ENCODE measurements around the gene MCRIP2.

MCRIP2 gene

GRCh38 chr16:649631-650030 is 8.0 kb downstream of the MCRIP2 start:
- DNase-seq, result peak; percentile 29

- DNase-seq, result no peak
These were observed 10.2 kb downstream of the MCRIP2 start for GRCh38 chr16:651844-652243.

DNA sequence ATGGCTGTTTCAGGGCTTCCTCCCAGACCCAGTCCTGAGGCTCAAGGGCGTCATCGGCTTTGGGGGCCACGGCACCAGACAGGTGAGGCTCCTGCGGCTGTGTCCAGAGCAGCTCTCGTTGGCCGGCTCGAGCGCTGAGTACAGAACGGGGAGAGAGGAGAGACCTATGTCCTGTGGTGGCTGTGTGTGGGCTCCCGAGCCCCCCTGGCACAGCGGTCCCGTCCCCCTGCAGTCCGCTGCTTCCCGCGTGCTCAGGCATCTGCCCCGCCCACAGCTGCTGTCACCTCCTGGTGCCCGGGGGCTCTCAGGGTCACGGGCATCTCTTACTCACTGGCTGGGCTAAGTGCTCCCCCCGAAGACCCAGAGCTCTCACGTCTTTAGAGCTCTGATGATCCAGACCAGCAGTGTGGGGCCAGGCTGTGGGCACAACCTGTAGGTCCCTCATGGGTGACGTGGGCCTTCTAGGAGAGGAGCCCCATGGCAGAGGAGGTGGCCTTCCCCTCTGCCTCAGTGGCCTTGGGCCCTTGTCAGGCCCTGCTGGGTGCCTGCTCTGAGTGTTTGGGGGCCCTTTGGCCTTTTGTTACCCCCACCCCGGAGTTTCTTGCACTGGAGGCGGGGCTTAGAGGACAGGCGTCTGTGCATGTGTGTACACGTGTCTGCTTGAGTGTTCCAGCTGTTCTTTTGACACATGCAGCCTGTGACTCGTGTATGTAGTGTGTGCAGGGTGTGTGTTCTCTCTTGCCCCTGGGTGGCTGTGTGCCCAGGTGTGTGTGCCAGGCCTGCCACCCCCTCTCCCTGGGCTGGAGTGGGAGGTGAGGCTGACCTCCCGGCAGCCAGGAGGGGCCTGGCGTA is 11.1 kb downstream of the MCRIP2 start:
- DNase-seq, result no peak

DNA sequence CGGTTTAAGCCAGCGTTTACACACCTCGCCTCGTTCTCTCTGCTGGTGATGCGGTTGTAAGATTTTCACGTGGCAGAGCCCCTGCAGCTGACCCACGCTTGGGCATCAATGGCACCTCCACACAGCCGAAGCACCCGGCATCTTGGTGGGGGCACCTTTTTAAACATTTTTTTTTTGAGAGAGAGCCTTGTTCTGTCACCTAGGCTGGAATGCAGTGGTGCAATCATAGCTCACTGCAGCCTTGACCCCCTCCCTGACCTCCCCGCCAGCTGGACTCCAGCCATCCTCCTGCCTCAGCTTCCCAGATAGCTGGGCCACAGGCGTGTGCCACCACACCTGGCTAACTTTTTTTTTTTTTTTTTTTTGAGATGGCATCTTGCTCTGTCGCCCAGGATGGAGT is 12.4 kb downstream of the MCRIP2 start:
- DNase-seq, result no peak

DNA sequence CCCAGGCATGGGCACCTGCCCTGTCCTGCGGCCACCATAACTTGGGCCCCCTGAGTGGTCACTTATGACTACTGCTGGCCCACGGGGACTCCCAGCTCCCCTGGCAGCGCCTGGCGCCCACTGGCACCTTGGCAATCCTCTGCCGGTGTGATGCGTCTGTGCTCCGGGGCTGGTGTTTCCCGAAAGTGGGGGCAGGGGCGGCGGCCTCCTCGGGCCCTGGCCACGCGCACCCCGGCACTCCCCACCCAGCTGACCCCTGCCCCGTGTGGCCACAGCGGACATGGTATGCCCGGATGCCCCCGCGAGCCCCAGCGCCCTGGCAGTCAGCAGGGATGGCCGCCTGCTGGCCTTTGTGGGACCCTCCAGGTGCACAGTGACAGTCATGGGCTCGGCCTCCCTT is 15.9 kb downstream of the MCRIP2 start:
- DNase-seq, result no peak

- DNase-seq, result no peak
These were observed 17.3 kb downstream of the MCRIP2 start for GRCh38 chr16:658679-659571.

DNA sequence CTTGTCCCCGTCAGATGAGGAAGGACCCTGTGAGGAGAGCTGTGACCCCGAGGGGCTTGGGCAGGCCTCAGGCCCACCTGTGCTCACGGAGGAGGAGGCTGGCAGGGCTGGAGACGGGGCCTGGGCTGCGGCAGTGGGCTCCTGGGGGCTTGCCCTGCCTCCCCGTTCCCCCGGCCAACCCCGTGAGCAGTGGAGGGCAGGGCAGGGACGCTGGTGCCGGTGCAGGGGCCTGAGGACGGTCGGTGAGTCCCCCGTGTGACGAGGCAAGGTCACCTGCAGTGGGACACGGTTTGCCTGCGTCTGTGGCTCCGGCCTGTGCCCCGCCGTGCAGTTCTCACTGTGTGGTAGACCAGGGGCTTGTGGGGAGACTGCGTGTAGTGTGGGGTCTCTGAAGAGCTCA is 18.0 kb downstream of the MCRIP2 start:
- DNase-seq, result no peak

GRCh38 chr16:660132-660458 is 18.5 kb downstream of the MCRIP2 start:
- no peak for DNase-seq

GRCh38 chr16:660459-661183 is 19.0 kb downstream of the MCRIP2 start:
- DNase-seq, result peak; percentile 92

- DNase-seq, result no peak
These were observed 19.7 kb downstream of the MCRIP2 start for GRCh38 chr16:661184-661821.

- no peak for DNase-seq
These were observed 20.5 kb downstream of the MCRIP2 start for GRCh38 chr16:662095-662494.

DNA sequence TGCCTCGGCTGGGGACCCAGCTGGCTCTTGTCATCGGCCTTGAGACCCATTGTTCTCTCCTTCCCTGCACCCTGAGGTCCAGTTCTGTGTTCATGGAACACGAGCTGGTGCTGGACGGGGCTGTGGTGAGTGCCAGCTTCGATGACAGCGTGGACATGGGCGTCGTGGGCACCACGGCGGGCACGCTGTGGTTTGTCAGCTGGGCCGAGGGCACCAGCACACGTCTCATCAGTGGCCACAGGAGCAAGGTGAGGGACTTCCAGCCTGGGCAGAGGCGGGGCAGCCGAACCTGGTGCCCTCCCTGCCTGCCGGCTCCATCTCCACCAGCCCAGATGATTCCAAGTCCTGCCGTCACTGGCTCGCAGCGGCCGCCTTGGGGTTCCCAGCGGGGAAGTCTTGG is 21.0 kb downstream of the MCRIP2 start:
- DNase-seq, result no peak

DNA sequence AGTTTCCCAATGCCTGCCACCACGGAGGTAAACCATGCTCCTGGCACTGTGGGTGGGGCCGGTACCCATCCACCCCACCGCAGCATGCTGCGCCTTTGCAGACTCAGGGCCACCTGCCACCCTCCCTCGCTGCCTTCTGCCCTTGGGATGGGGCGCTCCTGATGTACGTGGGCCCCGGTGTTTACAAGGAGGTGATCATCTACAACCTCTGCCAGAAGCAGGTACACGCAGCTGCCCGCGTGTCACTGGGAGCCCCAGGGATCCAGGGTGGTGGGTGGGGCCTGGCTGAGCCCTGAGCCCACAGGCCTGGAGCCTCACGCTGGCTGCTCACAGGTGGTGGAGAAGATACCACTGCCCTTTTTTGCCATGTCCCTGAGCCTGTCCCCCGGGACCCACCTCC is 24.9 kb downstream of the MCRIP2 start:
- no peak for DNase-seq

DNA sequence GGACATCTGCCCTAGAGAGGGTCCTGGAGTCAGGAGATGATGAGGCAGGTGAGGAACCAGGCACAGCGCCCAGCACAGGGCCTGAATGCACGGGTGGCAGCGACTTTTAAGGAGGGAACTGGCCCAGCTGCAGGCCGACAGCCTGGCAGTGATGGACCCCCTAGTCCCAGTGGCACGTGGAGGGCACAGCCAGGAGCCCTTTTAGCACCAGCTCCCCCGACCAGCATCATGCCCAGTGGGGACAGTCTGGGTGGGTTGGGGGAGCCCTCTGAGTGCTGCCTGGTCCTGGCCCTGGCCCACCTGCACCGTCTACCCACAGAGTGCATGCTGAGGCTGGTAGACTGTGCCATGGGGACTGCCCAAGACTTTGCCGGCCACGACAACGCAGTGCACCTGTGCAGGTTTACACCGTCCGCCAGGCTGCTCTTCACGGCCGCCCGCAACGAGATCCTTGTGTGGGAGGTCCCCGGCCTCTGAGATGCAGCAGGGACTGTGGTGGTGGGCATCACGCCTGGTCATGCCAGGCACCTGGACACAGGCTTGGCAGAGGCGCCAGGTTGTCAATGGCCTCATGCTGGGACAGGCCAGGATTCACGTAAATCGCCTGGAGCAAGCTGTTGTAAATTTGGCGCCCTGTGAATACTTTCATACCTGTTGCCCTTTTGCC is 25.6 kb downstream of the MCRIP2 start:
- DNase-seq, result no peak

DNA sequence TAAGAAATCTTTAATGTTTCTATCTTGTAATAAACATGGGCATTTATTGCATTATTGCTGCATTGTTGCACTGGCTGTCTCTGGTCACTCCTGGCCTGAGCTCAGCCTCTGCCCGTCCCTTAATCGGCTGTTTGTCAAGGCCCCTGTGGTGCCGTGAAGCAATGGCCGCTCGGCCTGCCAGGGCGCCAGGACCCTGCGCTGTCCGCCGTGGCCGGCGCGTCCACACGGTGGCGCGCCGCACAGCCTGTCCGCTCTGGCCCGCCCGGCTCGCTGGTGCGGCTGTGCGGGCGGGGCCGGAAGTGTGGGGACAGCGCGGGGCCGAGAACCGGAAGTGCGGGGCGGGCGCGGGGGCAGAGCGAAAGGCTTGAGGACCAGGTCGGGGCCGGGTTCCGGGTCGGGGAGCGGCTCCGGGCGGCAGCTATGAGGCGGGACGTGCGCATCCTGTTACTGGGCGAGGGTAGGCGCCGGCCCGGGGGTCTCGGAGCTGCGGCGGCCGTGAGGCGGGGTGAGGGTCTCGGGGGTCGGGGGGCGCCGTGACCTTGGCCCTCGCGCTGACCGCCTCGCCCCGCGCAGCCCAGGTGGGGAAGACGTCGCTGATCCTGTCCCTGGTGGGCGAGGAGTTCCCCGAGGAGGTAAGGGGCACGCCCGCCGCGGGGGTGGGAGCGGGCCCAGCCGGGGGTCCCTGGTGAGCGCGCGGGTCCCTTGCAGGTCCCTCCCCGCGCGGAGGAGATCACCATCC is 26.3 kb downstream of the MCRIP2 start, which contains the start of gene RHOT2:
Gene RHOT2, plus strand, starts transcription at position 353 of the 739 bp plus-strand sequence. Its CDS starts 68 bp downstream, at position 421.
- peak; percentile 96 for DNase-seq

DNA sequence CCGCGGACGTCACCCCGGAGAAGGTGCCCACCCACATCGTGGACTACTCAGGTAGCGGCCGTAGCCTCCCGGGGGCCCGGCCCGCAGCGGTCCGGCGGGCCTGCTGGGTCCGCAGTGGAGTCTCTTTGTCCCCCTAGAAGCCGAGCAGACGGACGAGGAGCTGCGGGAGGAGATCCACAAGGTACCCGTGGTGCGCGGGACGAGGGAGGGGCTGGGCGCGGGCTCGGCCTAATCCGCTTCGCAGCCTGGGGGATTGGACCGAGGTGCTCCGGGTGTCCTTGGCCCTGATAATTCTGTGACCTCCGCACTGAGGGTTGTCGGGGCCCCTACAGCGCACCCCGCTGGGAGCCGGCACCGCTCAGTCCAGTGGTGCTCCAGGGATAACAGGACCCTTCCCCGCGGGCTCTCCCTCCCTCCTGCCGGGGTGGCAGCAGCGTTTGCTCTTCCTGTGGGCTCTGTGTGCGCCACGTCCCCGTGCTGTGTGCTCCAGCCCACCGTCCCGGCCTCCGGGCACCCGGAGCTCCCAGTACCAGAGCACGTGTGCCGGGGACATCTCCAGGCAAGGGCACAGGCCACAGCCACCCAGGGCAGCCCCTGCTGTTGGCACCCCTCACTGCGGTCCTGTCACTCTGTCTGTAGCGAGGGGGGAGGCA is 27.0 kb downstream of the MCRIP2 start:
- peak; percentile 11 for DNase-seq

- DNase-seq, result no peak
These were observed 28.0 kb downstream of the MCRIP2 start for GRCh38 chr16:669666-670065.

DNA sequence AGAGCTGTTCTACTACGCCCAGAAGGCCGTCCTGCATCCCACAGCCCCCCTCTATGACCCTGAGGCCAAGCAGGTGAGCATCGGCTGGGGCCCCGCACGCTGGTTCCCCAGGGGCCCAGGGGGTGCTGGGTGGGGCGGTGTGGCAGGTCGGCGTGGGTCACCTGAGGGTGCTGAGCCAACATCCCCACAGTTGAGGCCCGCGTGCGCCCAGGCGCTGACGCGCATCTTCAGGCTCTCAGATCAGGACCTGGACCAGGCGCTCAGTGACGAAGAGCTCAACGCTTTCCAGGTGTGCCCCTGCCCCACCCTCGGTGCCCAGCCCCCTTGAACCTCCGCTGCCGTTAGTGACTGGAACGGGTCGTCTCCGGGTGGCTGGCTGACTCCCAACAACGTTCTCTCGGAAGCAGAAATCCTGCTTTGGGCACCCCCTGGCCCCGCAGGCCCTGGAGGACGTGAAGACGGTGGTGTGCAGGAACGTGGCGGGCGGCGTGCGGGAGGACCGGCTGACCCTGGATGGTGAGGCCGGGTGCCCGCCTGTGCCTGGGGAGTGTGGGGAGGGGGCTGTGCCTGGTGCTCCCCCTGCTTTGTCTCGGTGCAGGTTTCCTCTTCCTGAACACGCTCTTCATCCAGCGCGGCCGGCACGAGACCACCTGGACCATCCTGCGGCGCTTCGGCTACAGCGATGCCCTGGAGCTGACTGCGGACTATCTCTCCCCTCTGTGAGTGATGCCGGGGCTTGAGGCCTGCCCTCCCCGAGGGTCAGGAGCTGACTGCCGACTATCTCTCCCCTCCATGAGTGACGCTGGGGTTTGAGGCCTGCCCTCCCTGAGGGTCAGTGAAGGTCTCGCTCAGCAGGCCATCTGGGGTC is 29.1 kb downstream of the MCRIP2 start:
- no peak for DNase-seq

DNA sequence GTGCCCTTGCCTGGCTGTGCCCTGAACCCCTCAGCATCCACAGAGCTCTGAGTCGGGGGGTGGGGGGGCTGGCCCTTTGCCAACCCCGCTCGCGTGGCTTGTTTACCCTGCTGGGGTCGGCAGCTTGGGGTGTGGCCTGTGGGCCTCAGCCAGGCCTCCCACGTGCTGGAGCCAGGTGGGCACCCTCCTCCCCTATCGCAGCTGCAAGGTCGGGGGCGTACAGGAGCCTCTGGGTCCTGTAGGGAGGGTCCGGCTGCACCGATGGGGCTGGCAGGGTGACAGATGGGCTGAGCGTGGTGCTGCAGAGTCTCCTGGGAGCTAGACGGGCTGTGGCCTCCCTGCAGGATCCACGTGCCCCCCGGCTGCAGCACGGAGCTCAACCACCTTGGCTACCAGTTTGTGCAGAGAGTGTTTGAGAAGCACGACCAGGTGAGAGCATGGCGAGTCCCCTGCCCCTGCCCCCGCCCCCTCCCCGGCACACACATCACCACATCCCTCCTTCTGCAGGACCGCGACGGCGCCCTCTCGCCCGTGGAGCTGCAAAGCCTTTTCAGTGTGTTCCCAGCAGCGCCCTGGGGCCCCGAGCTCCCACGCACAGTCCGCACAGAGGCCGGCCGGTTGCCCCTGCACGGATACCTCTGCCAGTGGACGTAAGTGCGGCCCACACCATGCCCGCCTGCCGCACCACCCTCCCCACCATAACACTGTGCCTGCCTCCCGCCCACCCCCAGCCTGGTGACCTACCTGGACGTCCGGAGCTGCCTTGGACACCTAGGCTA is 29.9 kb downstream of the MCRIP2 start:
- DNase-seq, result no peak

Data from OCI-M1 (cell line).